SU-DHL-6 (cell line): Measurements from ENCODE around the gene MMP7.

Experiments used
- CTCF ChIP-seq: fragments of 200-600 bp; sonication (generic); IDR thresholded peaks from one replicate; pipeline ENCODE4 v1.5.1; 2017; ENCODE audit warnings: antibody characterized with exemption, mild to moderate bottlenecking, low read length, moderate library complexity; ENCODE audit not compliant: insufficient read depth, poor library complexity, severe bottlenecking
- EZH2phosphoT487 ChIP-seq: fragments of 200-600 bp; sonication (generic), shearing (Covaris generic); conservative IDR thresholded peaks from 2 replicates; pipeline ENCODE4 v1.6.1; 2018; ENCODE audit warnings: mild to moderate bottlenecking, antibody characterized with exemption, low read length, moderate library complexity, mixed read lengths

GRCh38 chr11:102473543-102473942, 57.0 kb downstream of the MMP7 start:
- TF ChIP-seq CTCF, result no peak
- no peak for TF ChIP-seq EZH2phosphoT487
